Liver (tissue), 9 donors: Measurements from ENCODE around the gene ECEL1. TPM values are rescaled to one million over a fixed set of nuclear protein-coding genes. Genes with fewer than 3 reads are reported as not detected.

Experiments used
- DNase-seq: peaks from one replicate; pipeline ENCODE4 v3.0.0-alpha.2; 2017; ENCODE audit warnings: low spot score
- H3K27ac ChIP-seq, 2 donors: one replicate each; pipeline ENCODE4 v1.7.0; 2013; ENCODE audit warnings: inconsistent platforms in 2 of 2, low read length in 2 of 2, control low read depth in 1 of 2, low read depth in 1 of 2, mild to moderate bottlenecking in 1 of 2
- H3K27me3 ChIP-seq, 4 donors: one replicate each; pipeline versions ENCODE4 v1.6.1 to v1.7.0; 2013; ENCODE audit warnings: low read length in 3 of 4, inconsistent platforms in 1 of 4, mild to moderate bottlenecking in 1 of 4, moderate library complexity in 1 of 4; ENCODE audit not compliant: control insufficient read depth in 4 of 4, insufficient read depth in 4 of 4
- H3K36me3 ChIP-seq, 4 donors: one replicate each; pipeline versions ENCODE4 v1.6.1 to v1.7.0; 2013; ENCODE audit warnings: low read length in 3 of 4, mild to moderate bottlenecking in 3 of 4, low read depth in 1 of 4, moderate library complexity in 1 of 4; ENCODE audit not compliant: control insufficient read depth in 4 of 4, insufficient read depth in 3 of 4
- H3K4me1 ChIP-seq, 4 donors: one replicate each; pipeline versions ENCODE4 v1.6.1 to v1.7.0; 2013; ENCODE audit warnings: low read length in 3 of 4, mild to moderate bottlenecking in 3 of 4, moderate library complexity in 1 of 4; ENCODE audit not compliant: control insufficient read depth in 4 of 4, insufficient read depth in 4 of 4
- H3K4me3 ChIP-seq, 3 donors: one replicate each; pipeline versions ENCODE4 v1.6.1 to v1.7.0; 2013; ENCODE audit warnings: low read length in 3 of 3, control low read depth in 1 of 3, low read depth in 1 of 3, mild to moderate bottlenecking in 1 of 3
- H3K9ac ChIP-seq, 2 donors: one replicate each; pipeline ENCODE4 v1.7.0; 2013; ENCODE audit warnings: low read length in 2 of 2, mild to moderate bottlenecking in 2 of 2, moderate library complexity in 2 of 2, control low read depth in 1 of 2, low read depth in 1 of 2
- H3K9me3 ChIP-seq, 4 donors: one replicate each; pipeline versions ENCODE4 v1.6.1 to v1.7.0; 2013; ENCODE audit warnings: low read length in 3 of 4; ENCODE audit not compliant: control insufficient read depth in 4 of 4
- CTCF ChIP-seq: fragments of 150-350 bp; IDR thresholded peaks from 2 replicates; pipeline ENCODE4 v1.5.1; 2017; ENCODE audit warnings: improper control_type of control experiment, low read depth, low read length; ENCODE audit not compliant: missing input control
- EGR1 ChIP-seq, 2 donors: IDR thresholded peaks; 2 replicates each; pipeline ENCODE4 v1.6.1; 2016 to 2018; ENCODE audit warnings: antibody characterized with exemption in 2 of 2, low read depth in 2 of 2
- FOXA1 ChIP-seq: IDR thresholded peaks from 2 replicates; pipeline ENCODE4 v1.6.1; 2016; ENCODE audit warnings: antibody characterized with exemption
- FOXA2 ChIP-seq: IDR thresholded peaks from 2 replicates; pipeline ENCODE4 v1.6.1; 2016; ENCODE audit warnings: antibody characterized with exemption
- GABPA ChIP-seq, 2 donors: IDR thresholded peaks in 1 of 2; conservative IDR thresholded peaks in 1 of 2; 2 replicates each; pipeline ENCODE4 v1.6.1; 2016; ENCODE audit warnings: antibody characterized with exemption in 2 of 2, mild to moderate bottlenecking in 1 of 2, moderate library complexity in 1 of 2
- HNF4A ChIP-seq, 2 donors: conservative IDR thresholded peaks; 2 replicates each; pipeline ENCODE4 v1.6.1; 2016; ENCODE audit warnings: antibody characterized with exemption in 2 of 2, mild to moderate bottlenecking in 2 of 2
- HNF4G ChIP-seq: IDR thresholded peaks from 2 replicates; pipeline ENCODE4 v1.6.1; 2016; ENCODE audit warnings: antibody characterized with exemption
- JUND ChIP-seq, 2 donors: IDR thresholded peaks; 2 replicates each; pipeline ENCODE4 v1.6.1; 2016; ENCODE audit warnings: antibody characterized with exemption in 2 of 2
- NR2F2 ChIP-seq: IDR thresholded peaks from 2 replicates; pipeline ENCODE4 v1.6.1; 2016; ENCODE audit warnings: antibody characterized with exemption
- RAD21 ChIP-seq, 2 donors: IDR thresholded peaks; 2 replicates each; pipeline ENCODE4 v1.6.1; 2016; ENCODE audit warnings: antibody characterized with exemption in 2 of 2, mild to moderate bottlenecking in 2 of 2
- RXRA ChIP-seq, 2 donors: IDR thresholded peaks; 2 replicates each; pipeline ENCODE4 v1.6.1; 2017 to 2018; ENCODE audit warnings: antibody characterized with exemption in 2 of 2, mild to moderate bottlenecking in 1 of 2
- SP1 ChIP-seq: IDR thresholded peaks from 2 replicates; pipeline ENCODE4 v1.6.1; 2018; ENCODE audit warnings: antibody characterized with exemption, mild to moderate bottlenecking
- TAF1 ChIP-seq: conservative IDR thresholded peaks from 2 replicates; pipeline ENCODE4 v1.6.1; 2016; ENCODE audit warnings: antibody characterized with exemption, mild to moderate bottlenecking
- YY1 ChIP-seq: IDR thresholded peaks from 2 replicates; pipeline ENCODE4 v1.6.1; 2016; ENCODE audit warnings: antibody characterized with exemption, mild to moderate bottlenecking
- WGBS: extraction: QIAGEN DNeasy Blood & Tissue Kit; methylation state at CpG from one replicate; pipeline ENCODE4 v1.1.7; 2013; 5-methylcytosine and 5-hydroxymethylcytosine counted together
- polyA plus RNA-seq, 2 donors: library from polyadenylated mRNA; stranded (reverse) in 1 of 2; unstranded in 1 of 2; fragments of 200-250 nt in 1 of 2; fragments of >200 nt in 1 of 2; fragmentation: Nextera tagmentation in 1 of 2; extraction: Ambion mirVana in 1 of 2; gene quantifications; one replicate each; pipeline versions ENCODE4 v1.2.1 to v1.2.3, GENCODE V29; 2013 to 2015
- total RNA-seq, 2 donors: library from RNA; depleted of rRNA; stranded (reverse); fragments of >200 nt; gene quantifications; one replicate each; pipeline ENCODE4 v1.2.3, GENCODE V29; 2014
- TF ChIP-seq, protein P1 (sequence below): IDR thresholded peaks from 2 replicates; pipeline ENCODE4 v1.6.1; 2016; ENCODE audit warnings: antibody characterized with exemption
- TF ChIP-seq, protein P2 (sequence below): IDR thresholded peaks from 2 replicates; pipeline ENCODE4 v1.6.1; 2016; ENCODE audit warnings: antibody characterized with exemption
- TF ChIP-seq, protein P3 (sequence below): IDR thresholded peaks from 2 replicates; pipeline ENCODE4 v1.6.1; 2016; ENCODE audit warnings: antibody characterized with exemption, mild to moderate bottlenecking
- TF ChIP-seq, protein P4 (sequence below): IDR thresholded peaks from 2 replicates; pipeline ENCODE4 v1.6.1; 2016; ENCODE audit warnings: antibody characterized with exemption
- donor health status: healthy.
- donor health status: healthy.
- donor health status: healthy.
- donor health status: healthy.
- donor health status: healthy.

The ECEL1 gene
- total and polyA plus RNA-seq, 4 donors: 0.67 to 1.8 TPM; not detected in 2

- TF ChIP-seq JUND (IDR thresholded peaks at IDR 0.05) (no peak), EGR1 (IDR thresholded peaks at IDR 0.05; ENCODE audit: low read depth in 2 of 2) (no peak), HNF4G (no peak), CTCF (no peak), RAD21 (IDR thresholded peaks at IDR 0.05) (no peak), YY1 (no peak), TAF1 (no peak), SP1 (no peak), GABPA (IDR thresholded peaks at IDR 0.05 in 1 of 2, conservative IDR thresholded peaks at IDR 0.05 in 1 of 2) (no peak), NR2F2 (no peak), FOXA1 (no peak), HNF4A (conservative IDR thresholded peaks at IDR 0.05) (no peak), RXRA (IDR thresholded peaks at IDR 0.05) (no peak), FOXA2 (no peak)
- TF ChIP-seq, protein P1, sequence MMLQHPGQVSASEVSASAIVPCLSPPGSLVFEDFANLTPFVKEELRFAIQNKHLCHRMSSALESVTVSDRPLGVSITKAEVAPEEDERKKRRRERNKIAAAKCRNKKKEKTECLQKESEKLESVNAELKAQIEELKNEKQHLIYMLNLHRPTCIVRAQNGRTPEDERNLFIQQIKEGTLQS: no peak
- TF ChIP-seq, protein P2, sequence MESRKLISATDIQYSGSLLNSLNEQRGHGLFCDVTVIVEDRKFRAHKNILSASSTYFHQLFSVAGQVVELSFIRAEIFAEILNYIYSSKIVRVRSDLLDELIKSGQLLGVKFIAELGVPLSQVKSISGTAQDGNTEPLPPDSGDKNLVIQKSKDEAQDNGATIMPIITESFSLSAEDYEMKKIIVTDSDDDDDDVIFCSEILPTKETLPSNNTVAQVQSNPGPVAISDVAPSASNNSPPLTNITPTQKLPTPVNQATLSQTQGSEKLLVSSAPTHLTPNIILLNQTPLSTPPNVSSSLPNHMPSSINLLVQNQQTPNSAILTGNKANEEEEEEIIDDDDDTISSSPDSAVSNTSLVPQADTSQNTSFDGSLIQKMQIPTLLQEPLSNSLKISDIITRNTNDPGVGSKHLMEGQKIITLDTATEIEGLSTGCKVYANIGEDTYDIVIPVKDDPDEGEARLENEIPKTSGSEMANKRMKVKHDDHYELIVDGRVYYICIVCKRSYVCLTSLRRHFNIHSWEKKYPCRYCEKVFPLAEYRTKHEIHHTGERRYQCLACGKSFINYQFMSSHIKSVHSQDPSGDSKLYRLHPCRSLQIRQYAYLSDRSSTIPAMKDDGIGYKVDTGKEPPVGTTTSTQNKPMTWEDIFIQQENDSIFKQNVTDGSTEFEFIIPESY: no peak
- TF ChIP-seq, protein P3, sequence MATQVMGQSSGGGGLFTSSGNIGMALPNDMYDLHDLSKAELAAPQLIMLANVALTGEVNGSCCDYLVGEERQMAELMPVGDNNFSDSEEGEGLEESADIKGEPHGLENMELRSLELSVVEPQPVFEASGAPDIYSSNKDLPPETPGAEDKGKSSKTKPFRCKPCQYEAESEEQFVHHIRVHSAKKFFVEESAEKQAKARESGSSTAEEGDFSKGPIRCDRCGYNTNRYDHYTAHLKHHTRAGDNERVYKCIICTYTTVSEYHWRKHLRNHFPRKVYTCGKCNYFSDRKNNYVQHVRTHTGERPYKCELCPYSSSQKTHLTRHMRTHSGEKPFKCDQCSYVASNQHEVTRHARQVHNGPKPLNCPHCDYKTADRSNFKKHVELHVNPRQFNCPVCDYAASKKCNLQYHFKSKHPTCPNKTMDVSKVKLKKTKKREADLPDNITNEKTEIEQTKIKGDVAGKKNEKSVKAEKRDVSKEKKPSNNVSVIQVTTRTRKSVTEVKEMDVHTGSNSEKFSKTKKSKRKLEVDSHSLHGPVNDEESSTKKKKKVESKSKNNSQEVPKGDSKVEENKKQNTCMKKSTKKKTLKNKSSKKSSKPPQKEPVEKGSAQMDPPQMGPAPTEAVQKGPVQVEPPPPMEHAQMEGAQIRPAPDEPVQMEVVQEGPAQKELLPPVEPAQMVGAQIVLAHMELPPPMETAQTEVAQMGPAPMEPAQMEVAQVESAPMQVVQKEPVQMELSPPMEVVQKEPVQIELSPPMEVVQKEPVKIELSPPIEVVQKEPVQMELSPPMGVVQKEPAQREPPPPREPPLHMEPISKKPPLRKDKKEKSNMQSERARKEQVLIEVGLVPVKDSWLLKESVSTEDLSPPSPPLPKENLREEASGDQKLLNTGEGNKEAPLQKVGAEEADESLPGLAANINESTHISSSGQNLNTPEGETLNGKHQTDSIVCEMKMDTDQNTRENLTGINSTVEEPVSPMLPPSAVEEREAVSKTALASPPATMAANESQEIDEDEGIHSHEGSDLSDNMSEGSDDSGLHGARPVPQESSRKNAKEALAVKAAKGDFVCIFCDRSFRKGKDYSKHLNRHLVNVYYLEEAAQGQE: no peak
- TF ChIP-seq, protein P4, sequence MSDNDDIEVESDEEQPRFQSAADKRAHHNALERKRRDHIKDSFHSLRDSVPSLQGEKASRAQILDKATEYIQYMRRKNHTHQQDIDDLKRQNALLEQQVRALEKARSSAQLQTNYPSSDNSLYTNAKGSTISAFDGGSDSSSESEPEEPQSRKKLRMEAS: no peak
- no peak for DNase-seq
- Histone ChIP-seq H3K4me1 (no peaks in the 10 kb centered on the region), H3K9me3 (no peaks in the 10 kb centered on the region), H3K27me3 (no peaks in the 10 kb centered on the region), H3K36me3 (no peaks in the 10 kb centered on the region), H3K27ac (no peak overlapping the region), H3K9ac (no peak overlapping the region), H3K4me3 (no peak overlapping the region)
- WGBS: 86% methylated on average over 10 of the region's 10 CpGs
Observed at GRCh38 chr2:232493701-232494474, 6.3 kb upstream of the ECEL1 start.
